HCT116 (cell line): ENCODE results near the gene FCHSD2. TPM values are rescaled to one million over a fixed set of nuclear protein-coding genes. Genes with fewer than 3 reads are reported as not detected.

Experiments used
- ATAC-seq: fragments of 200-7000 bp; cut with Tn5 transposase; 2 replicates; pipeline ENCODE4 v1.9.1; 2020; ENCODE audit warnings: mild to moderate bottlenecking, moderate library complexity
- BruUV-seq: library from RNA; stranded (reverse); fragments of 400-500 nt; replicated peaks from 2 replicates; lab custom pipeline; 2021; lab: Mats Ljungman, UMichigan
- CTCF ChIA-PET: fragments of 300-600 bp; sonication (Branson Sonifier 250); formaldehyde crosslinking; loops from one replicate; lab custom pipeline; 2021; ENCODE audit warnings: antibody characterized with exemption; lab: Charles Lee
- POLR2A ChIA-PET: fragments of 300-600, 350-600 bp; sonication (Branson Sonifier 250); formaldehyde crosslinking; loops from one replicate; lab custom pipeline; 2021; ENCODE audit warnings: antibody characterized with exemption; lab: Charles Lee
- RAD21 ChIA-PET, 2 experiments: fragments of 300-600 bp; sonication (Branson Sonifier 250); formaldehyde crosslinking; loops; one replicate each; lab custom pipeline; 2023; ENCODE audit warnings: low total read pairs in 2 of 2; ENCODE audit not compliant: uncharacterized antibody in 2 of 2, unreplicated experiment in 2 of 2, low non-redundant PET in 1 of 2; lab: Charles Lee
- DNase-seq: peaks from one replicate; pipeline ENCODE4 v3.0.0-alpha.2; 2010; ENCODE audit warnings: low read depth, low spot score
- H2AFZ ChIP-seq: fragments of 200-600 bp; shearing (Covaris generic), sonication (generic); 2 replicates; pipeline ENCODE4 v1.6.1; 2017; ENCODE audit warnings: low read depth, mixed run types, mixed read lengths, antibody characterized with exemption, low read length; ENCODE audit not compliant: poor library complexity, severe bottlenecking
- H3K27ac ChIP-seq: 2 replicates; pipeline ENCODE4 v1.5.1; 2012; ENCODE audit warnings: low read depth, low read length
- H3K27me3 ChIP-seq: fragments of 200-600 bp; sonication (generic); 2 replicates; pipeline ENCODE4 v1.6.1; 2016; ENCODE audit warnings: mixed run types, low read length, mixed read lengths; ENCODE audit not compliant: insufficient read depth
- H3K36me3 ChIP-seq, 2 experiments: fragments of 200-500 bp in 1 of 2; fragments of 200-600 bp in 1 of 2; sonication (Bioruptor generic) in 1 of 2; sonication (generic) in 1 of 2; 2 replicates each; pipeline versions ENCODE4 v1.5.1 to v1.6.1; 2014 to 2016; ENCODE audit warnings: low read length in 2 of 2, inconsistent platforms in 1 of 2, mixed read lengths in 1 of 2, mixed run types in 1 of 2; ENCODE audit not compliant: insufficient read depth in 2 of 2, control insufficient read depth in 1 of 2
- H3K4me1 ChIP-seq, 2 experiments: fragments of 200-600 bp in 1 of 2; sonication (generic) in 1 of 2; 2 replicates each; pipeline versions ENCODE4 v1.5.1 to v1.6.1; 2012 to 2017; ENCODE audit warnings: low read length in 2 of 2, inconsistent platforms in 1 of 2, mild to moderate bottlenecking in 1 of 2, mixed read lengths in 1 of 2, mixed run types in 1 of 2, moderate library complexity in 1 of 2; ENCODE audit not compliant: insufficient read depth in 2 of 2, control insufficient read depth in 1 of 2
- H3K4me2 ChIP-seq: fragments of 200-600 bp; sonication (generic); 2 replicates; pipeline ENCODE4 v1.6.1; 2017; ENCODE audit warnings: mixed run types, low read length, mixed read lengths
- H3K4me3 ChIP-seq, 2 experiments: fragments of 200-600 bp in 1 of 2; sonication (generic) in 1 of 2; replicated peaks in 1 of 2; 2 replicates each; pipeline ENCODE4 v1.5.1; 2011 to 2016; ENCODE audit warnings: low read length in 2 of 2, control low read depth in 1 of 2, low read depth in 1 of 2, mild to moderate bottlenecking in 1 of 2, mixed read lengths in 1 of 2, mixed run types in 1 of 2
- H3K79me2 ChIP-seq: fragments of 200-600 bp; sonication (generic); 2 replicates; pipeline ENCODE4 v1.6.1; 2017; ENCODE audit warnings: mild to moderate bottlenecking, mixed run types, low read length, moderate library complexity, mixed read lengths; ENCODE audit not compliant: insufficient read depth
- H3K9ac ChIP-seq: fragments of 200-600 bp; sonication (generic); 2 replicates; pipeline ENCODE4 v1.6.1; 2016; ENCODE audit warnings: low read length, mixed read lengths
- H3K9me2 ChIP-seq: fragments of 200-600 bp; sonication (generic), shearing (Covaris generic); 2 replicates; pipeline ENCODE4 v1.6.1; 2017; ENCODE audit warnings: mixed run types, mild to moderate bottlenecking, moderate library complexity; ENCODE audit not compliant: insufficient read depth
- H3K9me3 ChIP-seq, 2 experiments: fragments of 200-500 bp in 1 of 2; fragments of 200-600 bp in 1 of 2; sonication (Bioruptor generic) in 1 of 2; sonication (generic) in 1 of 2; 2 replicates each; pipeline ENCODE4 v1.6.1; 2014 to 2017; ENCODE audit warnings: low read length in 2 of 2, mixed read lengths in 2 of 2, inconsistent platforms in 1 of 2, low read depth in 1 of 2, mild to moderate bottlenecking in 1 of 2, mixed run types in 1 of 2, moderate library complexity in 1 of 2; ENCODE audit not compliant: control insufficient read depth in 1 of 2, insufficient read depth in 1 of 2
- H4K20me1 ChIP-seq: fragments of 200-600 bp; sonication (generic), shearing (Covaris generic); 2 replicates; pipeline ENCODE4 v1.6.1; 2017; ENCODE audit warnings: mixed run types, mild to moderate bottlenecking, moderate library complexity; ENCODE audit not compliant: insufficient read depth
- ATF3 ChIP-seq: IDR thresholded peaks from 2 replicates; pipeline ENCODE4 v1.6.1; 2012
- CBX3 ChIP-seq: IDR thresholded peaks from 2 replicates; pipeline ENCODE4 v1.6.1; 2012; ENCODE audit warnings: low read depth
- CEBPB ChIP-seq: IDR thresholded peaks from 2 replicates; pipeline ENCODE4 v1.6.1; 2012; ENCODE audit warnings: low read depth
- EGR1 ChIP-seq: IDR thresholded peaks from 2 replicates; pipeline ENCODE4 v1.6.1; 2012; ENCODE audit warnings: low read depth
- EZH2 ChIP-seq: fragments of 200-600 bp; sonication (generic); IDR thresholded peaks from 2 replicates; pipeline ENCODE4 v1.6.1; 2017; ENCODE audit warnings: antibody characterized with exemption, mixed run types
- FOSL1 ChIP-seq: IDR thresholded peaks from 2 replicates; pipeline ENCODE4 v1.6.1; 2012; ENCODE audit warnings: low read depth
- JUND ChIP-seq: IDR thresholded peaks from 2 replicates; pipeline ENCODE4 v1.6.1; 2012
- MAX ChIP-seq: IDR thresholded peaks from 2 replicates; pipeline ENCODE4 v1.6.1; 2012
- POLR2A ChIP-seq: IDR thresholded peaks from 2 replicates; pipeline ENCODE4 v1.7.0; 2011; ENCODE audit warnings: borderline replicate concordance; ENCODE audit not compliant: insufficient read depth, insufficient read length; ENCODE audit errors: extremely low read depth
- RAD21 ChIP-seq: IDR thresholded peaks from 2 replicates; pipeline ENCODE4 v1.6.1; 2012; ENCODE audit warnings: low read depth, mild to moderate bottlenecking
- SIN3A ChIP-seq: IDR thresholded peaks from 2 replicates; pipeline ENCODE4 v1.6.1; 2012; ENCODE audit warnings: low read depth
- SP1 ChIP-seq: IDR thresholded peaks from 2 replicates; pipeline ENCODE4 v1.6.1; 2012; ENCODE audit warnings: low read depth
- YY1 ChIP-seq: IDR thresholded peaks from 2 replicates; pipeline ENCODE4 v1.6.1; 2011; ENCODE audit warnings: low read length, low read depth, moderate library complexity, mild to moderate bottlenecking; ENCODE audit not compliant: insufficient replicate concordance; ENCODE audit errors: extremely low read depth
- ZBTB33 ChIP-seq: IDR thresholded peaks from 2 replicates; pipeline ENCODE4 v1.6.1; 2011; ENCODE audit warnings: mild to moderate bottlenecking, low read length, moderate library complexity; ENCODE audit not compliant: insufficient replicate concordance; ENCODE audit errors: extremely low read depth
- ZNF274 ChIP-seq: fragments of 200-500 bp; sonication (Bioruptor generic); IDR thresholded peaks from 2 replicates; pipeline ENCODE4 v1.6.1; 2014; ENCODE audit warnings: mild to moderate bottlenecking, low read depth, low read length, inconsistent platforms
- intact Hi-C: fragments of 100-400 bp; cut with micrococcal nuclease; formaldehyde crosslinking; loops from 2 replicates; pipeline ENCODE4 v1.10.0; 2022
- total RNA-seq: library from RNA; stranded (reverse); gene quantifications from one replicate; pipeline ENCODE4 v1.2.1, GENCODE V29; 2021; ENCODE audit not compliant: unreplicated experiment

FCHSD2 gene
- total RNA-seq, 1 experiment from 2014 or later: 15.0 TPM

GRCh38 chr11:73188301-73188700 is 46.2 kb upstream of the FCHSD2 start (continued):
- TF ChIP-seq ZBTB33: no peak
- no peak for TF ChIP-seq CEBPB
- TF ChIP-seq SP1: no peak
- TF ChIP-seq EGR1: no peak
- TF ChIP-seq POLR2A: no peak
- TF ChIP-seq FOSL1: no peak
- no peak for TF ChIP-seq YY1
- TF ChIP-seq, all 23 proteins: peak for 0

GRCh38 chr11:73187854-73188253 is 45.7 kb upstream of the FCHSD2 start:
- DNase-seq: no peak
- H3K9me2 ChIP-seq: no peaks in the 10 kb centered on the region
- no peak overlapping the region for H3K9ac ChIP-seq
- no peak overlapping the region for H3K27ac ChIP-seq
- no peaks in the 10 kb centered on the region for H3K27me3 ChIP-seq
- no peaks in the 10 kb centered on the region for H3K9me3 ChIP-seq
- ATAC-seq: peak; percentile 29; the same call in 1 of the 2 replicates
- CTCF ChIA-PET: interaction anchor here (1.2 kb wide), 1 partner anchor 49 kb away, joined by 6 read pairs; no protein-coding TSS in a partner anchor
- no peaks in the 10 kb centered on the region for H4K20me1 ChIP-seq
- no peak for TF ChIP-seq ZNF274
- no peak for TF ChIP-seq MAX
- no peak for TF ChIP-seq CBX3
- TF ChIP-seq EZH2: no peak
- TF ChIP-seq RAD21: no peak
- no peak for TF ChIP-seq ATF3
- no peak for TF ChIP-seq SIN3A
- TF ChIP-seq JUND: no peak
- no peak for TF ChIP-seq ZBTB33
- no peak for TF ChIP-seq FOSL1
- TF ChIP-seq POLR2A: no peak
- H3K4me2 ChIP-seq: no peak overlapping the region
- BruUV-seq: no TSS peak
- intact Hi-C loops: no loop called here
- H3K79me2 ChIP-seq: no peaks in the 10 kb centered on the region
- H3K4me3 ChIP-seq: no peak overlapping the region
- no peak overlapping the region for H2AFZ ChIP-seq
- peaks cover 9 to 44% of the 10 kb centered on the region in 2 experiments; a peak in 3 of 4 replicates for H3K4me1 ChIP-seq
- RAD21 ChIA-PET: no interaction called here
- H3K36me3 ChIP-seq: no peaks in the 10 kb centered on the region
- POLR2A ChIA-PET: no interaction called here
